Heart left ventricle (tissue), 16 donors: ENCODE results near the gene COL19A1. TPM values are rescaled to one million over a fixed set of nuclear protein-coding genes. Genes with fewer than 3 reads are reported as not detected.

Source experiments
- ATAC-seq, 4 donors: fragments of 200-7000 bp; cut with Tn5 transposase; one replicate each; pipeline ENCODE4 v1.9.1; 2020 to 2022; ENCODE audit warnings: moderate library complexity in 4 of 4, mild to moderate bottlenecking in 3 of 4, moderate number of reproducible peaks in 1 of 4
- DNase-seq, 5 donors: peaks; one replicate each; pipeline ENCODE4 v3.0.0-alpha.2; 2020
- H3K27ac ChIP-seq, 12 donors: fragments of 200-600 bp; sonication (generic) in 4 of 12; one replicate each; pipeline versions ENCODE4 v1.5.0 to v1.8.0; 2016 to 2022; ENCODE audit warnings: mild to moderate bottlenecking in 2 of 12
- H3K27me3 ChIP-seq, 9 donors: fragments of 200-600 bp; sonication (generic) in 2 of 9; one replicate each; pipeline versions ENCODE4 v1.5.1 to v1.8.0; 2016 to 2022; ENCODE audit warnings: mild to moderate bottlenecking in 3 of 9
- H3K36me3 ChIP-seq, 9 donors: fragments of 200-600 bp; sonication (generic) in 2 of 9; one replicate each; pipeline versions ENCODE4 v1.5.0 to v1.8.0; 2018 to 2022; ENCODE audit warnings: mild to moderate bottlenecking in 2 of 9
- H3K4me1 ChIP-seq, 12 donors: fragments of 200-600 bp; sonication (generic) in 4 of 12; one replicate each; pipeline versions ENCODE4 v1.5.0 to v1.8.0; 2016 to 2022; ENCODE audit warnings: mild to moderate bottlenecking in 3 of 12
- H3K4me3 ChIP-seq, 12 donors: fragments of 200-600 bp; sonication (generic) in 4 of 12; one replicate each; pipeline versions ENCODE4 v1.5.0 to v1.8.0; 2017 to 2022; ENCODE audit warnings: mild to moderate bottlenecking in 9 of 12, moderate library complexity in 4 of 12
- H3K9me3 ChIP-seq, 12 donors: fragments of 200-600 bp; sonication (generic) in 4 of 12; one replicate each; pipeline versions ENCODE4 v1.5.0 to v1.8.0; 2016 to 2022; ENCODE audit warnings: mild to moderate bottlenecking in 1 of 12
- POLR2A ChIP-seq, 2 donors: fragments of 450-650 bp; IDR thresholded peaks; one replicate each; pipeline ENCODE4 v1.6.1; 2017; ENCODE audit warnings: antibody characterized with exemption in 2 of 2, mild to moderate bottlenecking in 2 of 2, moderate library complexity in 2 of 2
- WGBS, 4 donors: extraction: QIAGEN DNeasy Blood & Tissue Kit in 2 of 4; methylation state at CpG; one replicate each; pipeline versions ENCODE4 v1.1.5 to v1.1.7; 2013 to 2018; 5-methylcytosine and 5-hydroxymethylcytosine counted together
- intact Hi-C, 10 donors: fragments of 100-400 bp; cut with DNase I; formaldehyde crosslinking; loops; one replicate each; pipeline versions ENCODE4 v1.11.1 to v1.14.2; 2022
- polyA plus RNA-seq, 2 donors: library from polyadenylated mRNA; stranded (reverse); fragments of 200-250 nt; gene quantifications; one replicate each; pipeline ENCODE4 v1.2.3, GENCODE V29; 2013
- total RNA-seq, 9 donors: library from RNA; depleted of rRNA in 2 of 9; stranded (reverse); fragments of >200 nt in 2 of 9; fragmentation: NEBNext Ultra II Directional in 3 of 9; extraction: Animal tissue kit (Norgen Biotek cat#: 25700) in 3 of 9; gene quantifications; one replicate each; pipeline versions ENCODE4 v1.1.0 to v1.2.4, GENCODE V29; 2016 to 2023
- TF ChIP-seq, protein P1 (sequence below), 12 donors: fragments of 200-600 bp; sonication (generic) in 4 of 12; IDR thresholded peaks; one replicate each; pipeline versions ENCODE4 v1.5.0 to v1.8.0; 2018 to 2022; ENCODE audit warnings: antibody characterized with exemption in 12 of 12, mild to moderate bottlenecking in 5 of 12
- donor health status: ischemic (EF 13 %, LVEDD 7.1; RV severe dilation, severe dysfunction).
- donor health status: healthy with polysubstance abuse.
- donor health status: DM: no; HTN: yes; CAD: no.
- donor health status: DM: no; HTN: no; CAD: no.
- donor health status: ischemic (EF 25% LVEDD 6.9; RV normal size, moderate dysfunction).
- donor health status: ischemic (EF 25% LVEDD 5.7; RV mildly dilated, moderate dysfunction).
- donor health status: healthy.
- donor health status: DM: yes; HTN: yes; CAD: no.
- donor health status: ischemic (EF 35%, LVEDD 5.7; RV mildly dilated, moderate dysfunction).
- donor health status: nonischemic (EF 11% LVEDD 7.7; RV severe dilation, severe dysfunction).
- donor health status: DM: yes; HTN: yes; CAD: no.
- donor health status: PGD.
- donor health status: ischemic (EF 29% LVEDD 5.4; RV normal size, mild dysfunction).
- donor health status: nonischemic (EF 23%, LVEDD 6.1; RV moderate dilation, normal function).

Gene COL19A1
- total and polyA plus RNA-seq, 11 donors: 0.69 to 4.6 (median 1.6) TPM

DNA sequence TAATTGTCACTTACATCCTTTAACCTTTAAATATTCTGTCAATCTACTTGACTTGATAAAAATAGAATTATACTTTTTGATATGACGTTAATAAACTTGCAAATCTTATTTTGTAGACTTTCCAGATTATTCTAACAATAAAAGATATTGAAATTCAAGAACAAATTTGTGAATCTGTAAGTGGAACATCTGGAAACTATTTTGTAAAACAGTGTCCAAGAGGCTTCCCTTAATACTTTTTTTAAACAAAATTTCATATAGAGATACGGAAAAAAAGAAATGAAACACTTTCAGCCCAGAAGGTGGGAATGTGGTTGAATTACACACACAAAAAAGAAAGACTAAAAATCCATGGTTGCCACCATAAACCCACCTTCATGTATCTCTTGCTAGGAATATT lies 174.4 kb downstream of the COL19A1 start:
- Histone ChIP-seq H3K27me3 (no peaks in the 10 kb centered on the region), H3K4me3 (no peak overlapping the region), H3K36me3 (no peaks in the 10 kb centered on the region), H3K27ac (no peak overlapping the region), H3K9me3 (peaks cover 0 to 18% (median 0%) of the 10 kb centered on the region in 12 donors), H3K4me1 (no peaks in the 10 kb centered on the region)
- intact Hi-C loops: no loop called here
- DNase-seq (no peak), ATAC-seq (no peak)
- 45 to 71% (median 50%) methylated on average over 2 of the region's 2 CpGs for WGBS, 4 donors
- TF ChIP-seq POLR2A (IDR thresholded peaks at IDR 0.05): no peak
- TF ChIP-seq, protein P1, sequence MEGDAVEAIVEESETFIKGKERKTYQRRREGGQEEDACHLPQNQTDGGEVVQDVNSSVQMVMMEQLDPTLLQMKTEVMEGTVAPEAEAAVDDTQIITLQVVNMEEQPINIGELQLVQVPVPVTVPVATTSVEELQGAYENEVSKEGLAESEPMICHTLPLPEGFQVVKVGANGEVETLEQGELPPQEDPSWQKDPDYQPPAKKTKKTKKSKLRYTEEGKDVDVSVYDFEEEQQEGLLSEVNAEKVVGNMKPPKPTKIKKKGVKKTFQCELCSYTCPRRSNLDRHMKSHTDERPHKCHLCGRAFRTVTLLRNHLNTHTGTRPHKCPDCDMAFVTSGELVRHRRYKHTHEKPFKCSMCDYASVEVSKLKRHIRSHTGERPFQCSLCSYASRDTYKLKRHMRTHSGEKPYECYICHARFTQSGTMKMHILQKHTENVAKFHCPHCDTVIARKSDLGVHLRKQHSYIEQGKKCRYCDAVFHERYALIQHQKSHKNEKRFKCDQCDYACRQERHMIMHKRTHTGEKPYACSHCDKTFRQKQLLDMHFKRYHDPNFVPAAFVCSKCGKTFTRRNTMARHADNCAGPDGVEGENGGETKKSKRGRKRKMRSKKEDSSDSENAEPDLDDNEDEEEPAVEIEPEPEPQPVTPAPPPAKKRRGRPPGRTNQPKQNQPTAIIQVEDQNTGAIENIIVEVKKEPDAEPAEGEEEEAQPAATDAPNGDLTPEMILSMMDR (IDR thresholded peaks at IDR 0.05): no peak

DNA sequence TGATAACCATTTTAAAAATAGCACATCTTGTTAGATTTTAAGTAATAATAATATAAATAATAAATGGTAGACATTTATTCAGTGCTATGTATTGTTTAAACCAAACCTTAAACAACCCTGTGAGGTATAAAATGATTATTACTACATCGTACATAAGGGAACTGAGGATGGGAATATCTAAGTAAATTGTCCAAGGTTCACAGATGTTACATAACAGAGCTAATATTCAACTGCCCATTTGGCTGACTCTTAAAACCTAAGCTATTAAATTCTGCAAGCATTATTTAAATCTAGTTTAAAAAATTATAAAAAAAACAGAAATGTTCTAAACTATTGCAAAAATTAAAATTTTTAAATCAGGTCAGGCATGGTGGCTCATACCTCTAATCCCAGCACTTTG lies 175.1 kb downstream of the COL19A1 start:
- Histone ChIP-seq H3K4me1 (no peaks in the 10 kb centered on the region), H3K36me3 (no peaks in the 10 kb centered on the region), H3K27me3 (no peaks in the 10 kb centered on the region), H3K4me3 (no peak overlapping the region), H3K27ac (no peak overlapping the region), H3K9me3 (peaks cover 0 to 18% (median 0%) of the 10 kb centered on the region in 12 donors)
- ATAC-seq (no peak), DNase-seq (no peak)
- intact Hi-C loops: no loop called here
- TF ChIP-seq, protein P1 (IDR thresholded peaks at IDR 0.05): no peak
- no peak for TF ChIP-seq POLR2A (IDR thresholded peaks at IDR 0.05)
- 80 to 87% (median 81%) methylated on average over 1 of the region's 1 CpG for WGBS, 4 donors

DNA sequence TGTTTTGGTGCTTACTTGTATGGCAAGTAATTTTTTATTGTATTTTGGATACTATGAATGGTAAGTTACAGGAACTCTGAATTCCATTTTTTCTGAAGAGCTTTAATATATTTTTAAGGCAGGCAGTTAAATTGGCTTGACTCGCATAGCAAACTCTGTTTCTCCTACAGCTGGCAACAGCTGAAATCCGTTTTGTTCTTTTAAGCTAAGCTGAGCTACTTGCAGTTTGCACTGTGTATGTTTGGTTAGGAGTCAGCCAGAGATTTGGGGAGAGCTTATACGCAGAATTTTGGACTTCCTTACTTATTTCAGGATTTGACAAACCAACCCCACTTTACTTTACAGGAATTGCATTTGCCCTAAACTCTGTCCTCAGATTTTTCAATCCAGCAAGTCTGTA lies 179.1 kb downstream of the COL19A1 start:
- no peak for TF ChIP-seq POLR2A (IDR thresholded peaks at IDR 0.05)
- TF ChIP-seq, protein P1 (IDR thresholded peaks at IDR 0.05): no peak
- WGBS, 4 donors: 66 to 79% (median 71%) methylated on average over 3 of the region's 3 CpGs
- intact Hi-C loops: no loop called here

DNA sequence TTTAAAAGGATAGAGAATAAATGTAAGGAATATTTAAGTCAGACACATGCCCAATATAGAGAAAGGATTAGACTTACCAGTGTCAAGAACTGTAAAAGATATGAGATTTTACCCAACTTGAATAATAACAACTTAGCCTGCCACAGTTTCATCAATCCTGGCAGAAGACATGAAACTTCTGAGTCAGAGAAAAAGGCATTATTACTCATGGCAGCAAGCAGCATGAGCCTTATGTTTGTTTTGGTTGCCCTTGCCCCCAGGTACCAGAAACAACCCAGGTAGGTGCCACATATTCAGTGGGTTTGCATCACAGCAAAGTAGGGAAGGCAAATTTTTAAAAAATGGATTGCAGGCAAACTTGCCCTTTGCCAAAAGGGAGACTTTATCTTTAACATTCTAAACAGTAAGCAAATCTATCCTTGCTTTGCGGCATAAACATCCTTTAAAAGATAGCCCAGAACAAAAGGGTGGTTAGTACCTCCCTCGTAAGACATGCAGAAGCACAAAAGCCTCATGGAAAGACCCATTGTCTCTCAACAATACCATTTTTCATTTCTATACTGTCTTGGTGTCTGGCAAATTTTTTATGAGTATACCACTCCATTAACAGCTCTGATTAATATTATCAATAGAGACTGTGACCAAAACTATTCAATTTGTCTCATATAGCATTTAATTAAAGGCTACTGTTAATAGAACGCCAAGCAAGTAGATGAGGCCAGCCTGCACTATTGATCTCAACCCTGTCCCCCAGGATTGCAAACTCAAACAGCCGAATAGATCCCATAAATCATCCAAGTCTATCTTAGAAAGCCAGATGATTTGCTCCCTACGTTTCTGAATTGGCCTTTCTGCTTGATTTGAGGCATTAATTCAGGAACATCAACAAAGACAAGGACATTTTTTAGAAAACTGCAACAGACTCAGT lies 185.1 kb downstream of the COL19A1 start:
- Histone ChIP-seq H3K4me3 (no peak overlapping the region), H3K4me1 (no peaks in the 10 kb centered on the region), H3K9me3 (no peaks in the 10 kb centered on the region), H3K27ac (no peak overlapping the region), H3K36me3 (no peaks in the 10 kb centered on the region), H3K27me3 (no peaks in the 10 kb centered on the region)
- DNase-seq (no peak), ATAC-seq (no peak)
- intact Hi-C loops: no loop called here
- WGBS, 4 donors: 76 to 83% (median 81%) methylated on average over 5 of the region's 5 CpGs
- TF ChIP-seq POLR2A (IDR thresholded peaks at IDR 0.05): no peak
- TF ChIP-seq, protein P1 (IDR thresholded peaks at IDR 0.05): no peak

More for the DNA sequence above, 179.1 kb downstream of the COL19A1 start:
- DNase-seq: no peak
- H3K27me3 ChIP-seq: no peaks in the 10 kb centered on the region
- H3K9me3 ChIP-seq: peaks cover 0 to 18% (median 0%) of the 10 kb centered on the region in 12 donors
- H3K4me1 ChIP-seq: no peaks in the 10 kb centered on the region
- H3K27ac ChIP-seq: no peak overlapping the region
- ATAC-seq: no peak
- no peaks in the 10 kb centered on the region for H3K36me3 ChIP-seq
- H3K4me3 ChIP-seq: no peak overlapping the region
